Fibroblast of villous mesenchyme (primary cell): ENCODE measurements around the gene IGFBP4. TPM values are rescaled to one million over a fixed set of nuclear protein-coding genes. Genes with fewer than 3 reads are reported as not detected.
"Not testable (repeated sequence)": the region's sequence is repeated elsewhere in the genome, so short reads cannot be mapped to it uniquely, and the experiment has no call there.

Experiments used
- DNase-seq: peaks from one replicate; pipeline ENCODE4 v3.0.0-alpha.2; 2010; ENCODE audit warnings: low read depth
- H3K4me3 ChIP-seq: 2 replicates; pipeline ENCODE4 v1.5.1; 2011; ENCODE audit warnings: low read depth, mild to moderate bottlenecking, low read length
- CTCF ChIP-seq: IDR thresholded peaks from 2 replicates; pipeline ENCODE4 v1.5.1; 2012; ENCODE audit warnings: low read depth, mild to moderate bottlenecking, low read length; ENCODE audit not compliant: insufficient read depth
- total RNA-seq: library from RNA; depleted of rRNA; stranded (reverse); fragments of >200 nt; gene quantifications from 2 replicates; pipeline ENCODE4 v1.2.3, GENCODE V29; 2012

Gene IGFBP4
- 188 and 225 TPM in 2 replicates for total RNA-seq

GRCh38 chr17:40443196-40443987 lies at the start of gene IGFBP4:
TSS of gene IGFBP4 (plus strand) at chr17:40443450. CDS start at chr17:40443736, 286 bp downstream.
- peak within 1 kb of the TSS; percentile 88 for H3K4me3 ChIP-seq
- DNase-seq, result peak; percentile 80
- peak; percentile 34 for TF ChIP-seq CTCF

GRCh38 chr17:40399185-40399584 lies 44.1 kb upstream of the IGFBP4 start:
- peak; percentile 73 for DNase-seq
- peak; percentile 60 for TF ChIP-seq CTCF
- H3K4me3 ChIP-seq, result no peak overlapping the region

- no peak overlapping the region for H3K4me3 ChIP-seq
- DNase-seq, result no peak
- no peak for TF ChIP-seq CTCF
These were observed 40.6 kb upstream of the IGFBP4 start for GRCh38 chr17:40402668-40403067.

DNA sequence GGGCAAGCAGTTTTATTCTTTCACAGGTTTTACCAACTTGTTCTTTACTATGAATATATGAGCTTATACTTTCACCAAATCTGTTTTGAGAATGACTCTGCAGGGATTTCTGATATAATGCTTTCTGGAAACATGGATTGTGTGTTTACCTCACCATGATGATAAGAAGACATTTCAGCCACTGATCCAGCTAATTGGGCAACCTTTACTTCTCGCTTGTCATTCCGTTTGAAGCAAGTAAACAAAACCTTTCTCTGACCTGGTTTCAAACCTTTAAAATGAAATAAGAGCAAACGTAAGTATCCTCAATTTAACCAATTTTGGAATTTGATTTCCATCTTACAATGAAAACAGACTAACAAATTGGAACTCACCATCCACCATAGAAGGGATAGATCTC lies 39.2 kb upstream of the IGFBP4 start:
- no peak for DNase-seq
- no peak overlapping the region for H3K4me3 ChIP-seq
- no peak for TF ChIP-seq CTCF

DNA sequence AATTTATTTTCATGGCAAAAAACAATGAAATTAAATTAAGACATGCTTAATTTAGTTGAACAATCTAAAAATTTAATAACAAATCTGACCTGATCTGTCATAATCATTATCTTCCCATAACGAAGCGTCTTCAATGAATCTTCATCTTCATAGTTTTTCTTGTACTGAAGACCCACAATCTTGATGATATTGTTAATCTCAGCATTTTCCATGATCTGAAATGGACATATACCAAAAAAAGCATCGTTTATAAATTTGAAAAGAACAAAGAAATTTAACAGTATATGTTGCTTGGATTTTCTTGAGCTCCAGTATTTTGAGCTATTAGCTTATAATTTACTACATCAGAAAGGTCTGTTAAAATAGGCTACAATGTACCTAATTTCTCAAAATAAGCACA lies 35.8 kb upstream of the IGFBP4 start:
- no peak for TF ChIP-seq CTCF
- DNase-seq, result no peak
- no peak overlapping the region for H3K4me3 ChIP-seq

DNA sequence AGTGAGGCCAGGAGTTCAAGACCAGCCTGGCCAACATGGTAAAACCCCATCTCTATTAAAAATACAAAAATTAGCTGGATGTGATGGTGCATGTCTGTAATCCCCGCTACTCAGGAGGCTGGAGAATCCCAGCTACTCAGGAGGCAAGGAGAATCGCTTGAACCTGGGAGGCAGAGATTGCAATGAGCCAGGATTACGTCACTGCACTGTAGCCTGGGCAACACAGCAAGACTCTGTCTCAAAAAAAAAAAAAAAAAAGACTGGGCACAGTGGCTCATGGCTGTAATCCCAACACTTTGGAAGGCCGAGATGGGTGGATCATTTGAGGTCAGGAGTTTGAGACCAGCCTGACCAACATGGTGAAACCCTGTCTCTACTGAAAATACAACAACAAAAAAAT lies 33.7 kb upstream of the IGFBP4 start:
- DNase-seq, result not testable (repeated sequence)

DNA sequence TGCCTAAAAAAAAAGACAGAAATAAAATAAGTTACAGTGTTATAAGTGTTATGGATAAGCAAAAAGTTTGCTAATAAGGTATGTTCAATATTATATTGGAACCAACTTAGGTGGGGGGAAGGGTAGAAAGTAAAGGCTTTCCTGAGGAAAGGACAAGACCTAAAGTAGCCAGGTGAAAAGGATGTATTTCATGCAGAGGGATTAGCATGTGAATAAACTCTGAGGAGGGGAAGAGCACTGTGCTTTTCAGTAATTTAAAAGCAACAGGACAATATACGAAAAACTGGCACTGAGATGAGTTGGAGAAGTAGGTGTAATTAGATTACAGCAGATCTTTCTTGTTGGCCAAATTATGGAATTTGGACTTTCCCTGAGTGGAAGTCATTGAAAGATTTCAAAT lies 33.2 kb upstream of the IGFBP4 start:
- DNase-seq, result no peak
- H3K4me3 ChIP-seq, result no peak overlapping the region
- TF ChIP-seq CTCF, result no peak

More for the DNA sequence above, 33.7 kb upstream of the IGFBP4 start:
- H3K4me3 ChIP-seq, result not testable (repeated sequence)
